ENCODE results near the gene PUDP.
"Not testable (repeated sequence)": the region's sequence is repeated elsewhere in the genome, so short reads cannot be mapped to it uniquely, and the experiment has no call there.

Gene PUDP

DNA sequence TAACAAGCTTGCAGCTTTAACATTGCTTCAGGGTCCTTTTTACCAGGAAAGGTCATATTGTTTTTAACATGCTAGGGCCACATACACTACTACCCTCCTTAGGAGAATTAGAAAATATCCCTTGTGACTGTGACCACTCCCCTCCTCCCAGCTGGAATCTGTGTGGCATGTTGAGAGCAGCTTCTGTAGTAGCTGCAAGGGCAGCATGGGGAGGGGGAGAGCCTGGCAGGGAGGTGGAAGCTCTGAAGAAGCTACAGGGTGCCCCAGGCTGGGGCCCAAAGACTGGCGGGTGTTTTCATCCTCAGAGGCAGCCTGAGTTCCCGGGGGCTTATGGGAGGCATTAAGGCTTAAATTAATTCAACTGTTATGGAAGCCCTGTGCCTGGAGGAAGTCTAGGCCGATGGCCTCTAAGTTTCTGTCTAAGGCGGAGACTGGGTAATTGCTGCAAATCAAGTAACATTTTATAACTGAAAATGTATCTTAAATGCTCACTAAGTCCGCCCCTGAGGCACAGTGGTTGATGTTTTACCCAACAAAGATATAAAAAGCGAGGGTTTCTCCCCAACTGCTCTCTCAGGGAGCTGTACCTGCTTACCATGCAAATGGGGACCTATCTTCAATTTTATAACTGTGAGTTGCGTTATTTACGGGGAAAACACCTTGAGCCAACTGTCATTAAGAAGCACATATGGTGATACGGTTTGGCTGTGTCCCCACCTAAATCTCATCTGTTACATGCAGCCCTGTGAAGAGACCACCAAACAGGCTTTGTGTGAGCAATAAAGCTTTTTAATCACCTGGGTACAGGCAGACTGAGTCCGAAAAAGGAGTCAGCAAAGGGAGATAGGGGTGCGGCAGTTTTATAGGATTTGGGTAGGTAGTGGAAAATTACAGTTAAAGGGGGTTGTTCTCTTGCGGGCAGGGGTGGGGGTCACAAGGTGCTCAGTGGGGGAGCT is 37.8 kb downstream of the PUDP start:
- DNase-seq (ENCODE audit: low read depth in 2 of 2) = no peak

DNA sequence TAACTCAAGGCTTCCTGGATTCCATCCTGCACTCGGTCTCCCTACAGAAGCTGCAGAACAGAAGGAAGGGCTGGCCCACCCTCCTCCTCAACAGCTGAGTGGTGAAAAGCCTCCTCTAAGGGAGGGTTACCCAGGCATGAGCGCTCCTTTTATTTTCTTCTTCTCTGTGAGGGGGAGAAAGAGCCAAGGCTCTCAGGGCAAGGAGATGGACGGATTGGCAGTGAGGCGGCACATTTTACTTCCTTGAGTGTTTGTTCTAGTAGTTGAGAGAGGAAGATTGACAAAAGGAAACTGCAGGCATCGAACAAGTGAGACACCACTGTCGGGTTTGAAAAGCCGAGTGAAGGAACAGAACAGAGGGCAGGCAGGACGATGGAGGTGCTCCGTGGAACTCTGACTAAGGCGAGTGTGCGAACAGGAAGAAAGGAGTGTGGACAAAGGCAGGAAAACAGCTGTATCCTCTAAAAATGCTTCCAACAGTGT is 38.9 kb downstream of the PUDP start:
- DNase-seq (ENCODE audit: low read depth in 2 of 2) = no peak

DNA sequence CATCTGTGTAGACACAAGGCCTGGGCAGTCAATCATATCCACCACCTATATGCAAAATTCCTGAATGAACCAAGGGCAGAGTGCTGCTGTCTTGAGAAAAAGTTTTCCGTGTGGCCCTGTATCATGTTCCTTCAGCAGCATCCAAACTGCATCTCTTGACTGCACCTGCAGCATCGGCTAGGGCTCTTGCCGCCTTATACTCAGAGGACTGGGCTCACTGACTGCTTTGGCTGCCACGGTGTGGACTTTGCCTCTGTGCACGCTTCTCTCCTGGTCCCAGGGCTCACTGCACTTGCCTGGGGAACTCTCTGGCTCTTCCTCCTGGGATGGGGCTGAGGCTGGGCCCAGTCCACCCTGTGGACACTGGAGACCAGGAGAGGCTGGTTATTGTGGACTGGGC is 39.9 kb downstream of the PUDP start:
- DNase-seq (ENCODE audit: low read depth in 2 of 2) = no peak

DNA sequence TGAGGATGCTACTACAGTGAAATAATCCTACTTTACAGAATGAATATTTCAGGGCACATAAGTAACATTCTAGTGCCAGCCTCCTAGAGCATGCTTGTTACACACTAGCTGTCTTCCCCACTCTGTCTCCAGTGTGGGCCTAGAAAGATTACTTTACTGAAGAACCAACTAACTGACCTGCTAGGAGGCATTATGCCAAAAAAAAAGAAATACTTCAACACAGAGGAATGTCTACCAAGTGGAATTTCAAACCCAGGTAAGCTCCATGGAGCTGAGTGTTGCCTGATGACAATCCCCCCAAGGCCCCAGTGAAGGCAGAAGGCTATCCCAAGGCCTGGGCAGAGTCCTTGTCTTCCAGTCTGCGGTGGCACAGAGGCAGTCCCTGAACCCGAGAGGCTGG is 41.3 kb downstream of the PUDP start:
- no peak for DNase-seq (ENCODE audit: low read depth in 2 of 2)

DNA sequence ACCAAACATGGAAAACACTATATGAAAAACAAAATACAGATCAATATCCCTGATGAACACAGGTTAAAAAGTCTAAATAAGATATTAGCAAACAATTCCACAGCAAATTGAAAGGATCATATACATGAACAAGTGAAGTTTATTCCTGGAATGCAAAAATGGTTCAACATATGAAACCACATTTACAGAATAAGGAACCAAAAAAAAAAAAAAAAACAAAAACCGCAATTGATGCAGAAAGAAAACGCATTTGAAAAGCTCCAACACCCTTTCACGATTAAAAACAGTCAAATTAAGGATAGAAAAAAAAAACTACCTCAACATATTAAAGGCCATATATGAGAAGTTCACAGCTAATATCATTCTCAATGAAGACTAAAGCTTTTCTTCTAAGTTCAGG is 45.8 kb downstream of the PUDP start:
- no peak for DNase-seq (ENCODE audit: low read depth in 2 of 2)

DNA sequence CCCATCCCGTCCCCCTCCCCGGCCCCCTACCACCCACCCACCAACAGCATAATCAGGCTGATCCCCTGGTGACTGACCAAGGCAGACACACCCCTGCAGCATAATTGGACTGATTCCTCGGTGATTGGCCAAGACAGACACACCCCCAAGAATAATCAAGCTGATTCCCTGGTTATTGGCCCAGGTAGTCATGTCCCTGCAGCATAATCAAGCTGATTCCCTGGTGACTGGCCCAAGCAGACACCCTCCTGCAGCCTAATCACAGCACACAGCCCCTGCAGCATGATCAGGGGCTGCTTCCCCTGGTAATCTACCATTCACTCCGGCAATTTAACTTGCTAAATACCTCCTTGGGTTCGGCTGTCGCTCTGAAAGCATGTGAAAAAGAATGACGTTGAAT is 47.9 kb downstream of the PUDP start:
- DNase-seq (ENCODE audit: low read depth in 2 of 2) = no peak

DNA sequence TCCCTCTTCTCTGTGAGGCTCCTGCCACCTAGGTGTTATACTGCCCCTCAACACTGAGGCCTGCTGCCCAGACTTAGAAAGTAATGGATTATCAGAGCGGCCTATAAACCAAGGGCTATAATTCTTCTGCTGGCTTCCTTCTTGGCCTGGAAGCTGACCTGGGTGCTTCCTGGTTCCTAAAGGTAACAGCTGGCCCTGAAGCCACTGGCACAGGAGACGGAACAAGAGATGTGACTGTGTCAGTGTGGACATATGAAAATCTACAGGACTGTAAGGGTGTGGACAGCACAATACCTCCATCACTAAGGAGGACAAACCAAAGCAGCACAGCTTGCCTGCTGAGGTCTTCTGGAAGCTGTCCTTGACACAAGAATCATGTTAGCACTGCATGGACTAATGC is 52.3 kb downstream of the PUDP start:
- not testable (repeated sequence) for DNase-seq (ENCODE audit: low read depth in 2 of 2)

DNA sequence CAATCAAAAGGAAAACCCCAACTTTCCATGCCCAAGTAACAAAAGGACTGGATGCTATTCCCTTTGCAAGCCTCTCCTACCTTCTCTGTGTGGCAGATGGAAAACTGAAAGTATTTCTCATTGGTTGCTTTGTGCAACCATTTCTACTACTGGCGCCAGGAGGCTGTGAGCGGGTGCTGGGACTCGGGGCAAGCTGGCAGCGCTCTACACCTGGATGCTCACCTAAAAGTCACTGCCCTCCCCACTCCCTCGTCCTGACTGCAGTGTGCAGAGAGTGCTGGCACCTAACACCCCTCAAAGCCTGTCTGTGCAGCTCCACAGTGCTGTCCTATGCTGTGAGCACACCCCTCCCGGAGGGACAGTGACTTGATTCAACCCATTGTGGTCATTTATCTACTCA is 54.6 kb downstream of the PUDP start:
- DNase-seq (ENCODE audit: low read depth in 2 of 2) = no peak

DNA sequence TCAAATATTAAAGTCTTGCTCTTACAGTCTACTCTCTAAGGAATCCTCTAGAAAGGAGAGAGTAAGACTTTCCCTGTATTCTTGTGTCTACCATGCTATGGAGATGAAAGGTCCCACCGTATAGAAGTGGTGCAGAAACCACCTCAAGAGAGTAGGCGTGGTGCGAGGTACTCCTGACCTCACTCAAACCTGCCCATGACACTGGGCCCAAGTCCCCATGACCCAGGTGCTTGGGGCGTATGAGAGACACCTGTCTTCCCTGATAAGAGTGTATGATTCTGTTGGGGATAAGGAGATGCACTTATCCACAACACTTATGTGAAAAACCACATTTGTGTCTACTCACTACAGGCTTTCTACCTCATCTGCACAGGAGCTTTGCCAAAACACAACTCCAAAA is 55.4 kb downstream of the PUDP start:
- DNase-seq (ENCODE audit: low read depth in 2 of 2) = no peak

DNA sequence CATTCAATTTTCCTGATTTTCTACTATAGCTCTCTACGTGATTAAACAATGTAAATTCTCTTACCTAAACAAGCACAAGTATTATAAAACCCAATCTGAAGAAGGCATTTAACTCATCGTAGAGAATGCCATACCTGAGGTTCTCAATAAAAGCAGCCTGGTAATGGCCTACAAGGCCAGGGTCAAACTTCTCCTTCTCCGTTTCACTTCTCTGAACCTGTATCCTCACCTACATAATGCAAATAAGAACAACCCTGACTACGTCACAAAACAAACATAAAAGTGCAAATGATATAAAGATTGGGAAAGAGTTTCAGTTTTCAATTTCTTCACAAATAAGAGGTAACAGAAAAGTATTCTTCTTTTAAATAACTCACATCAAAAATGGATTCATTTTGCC is 56.0 kb downstream of the PUDP start:
- DNase-seq (ENCODE audit: low read depth in 2 of 2) = no peak

DNA sequence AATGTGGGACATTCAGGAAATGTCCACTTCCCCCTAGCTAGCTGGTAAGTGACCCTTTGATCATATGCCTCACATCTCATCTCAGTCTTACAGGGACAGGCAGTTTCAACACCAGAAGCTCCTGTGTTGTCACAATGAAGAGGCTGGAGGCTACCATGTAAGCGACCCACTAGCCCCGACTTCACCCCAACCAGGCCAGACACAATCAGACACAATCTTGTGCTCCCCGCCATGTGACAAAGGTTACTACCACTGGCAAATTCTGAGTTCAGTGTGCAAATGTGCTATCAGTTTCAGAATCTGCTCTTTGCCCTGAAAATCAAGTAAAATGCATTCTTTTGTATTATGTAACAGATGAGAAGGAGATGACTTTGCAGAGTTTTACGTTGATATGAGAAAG is 57.3 kb downstream of the PUDP start:
- no peak for DNase-seq (ENCODE audit: low read depth in 2 of 2)

DNA sequence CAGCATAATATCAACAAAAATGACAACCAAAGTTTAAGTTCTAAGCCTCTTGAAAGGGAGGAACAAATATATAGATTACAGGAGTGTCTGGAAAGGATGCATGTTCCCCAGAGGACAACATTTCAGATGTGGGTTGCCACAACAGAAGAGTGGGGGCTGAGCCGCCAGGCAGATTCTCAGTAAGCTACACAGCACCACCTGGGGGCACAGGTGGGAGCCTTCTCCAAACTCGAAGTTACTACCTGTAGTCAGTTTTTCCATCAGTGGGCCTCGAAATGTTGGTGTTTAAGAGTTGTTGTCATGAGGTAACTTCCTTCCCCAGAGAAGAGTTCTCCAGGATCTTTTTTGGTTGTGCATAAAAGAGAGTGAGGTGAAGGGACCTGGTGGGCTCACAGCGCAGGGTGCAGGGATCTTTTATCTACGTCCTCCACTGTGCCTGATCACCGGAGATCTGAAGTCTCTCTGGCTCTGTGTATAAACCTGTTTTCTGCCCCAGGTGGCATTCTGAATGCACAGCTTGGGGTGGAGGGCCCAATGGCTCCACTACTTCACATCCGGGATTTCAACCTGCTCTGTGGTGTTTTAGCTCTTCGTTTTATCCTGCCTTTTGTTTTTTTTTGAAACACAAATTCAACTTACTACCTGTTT is 58.9 kb downstream of the PUDP start:
- DNase-seq (ENCODE audit: low read depth in 2 of 2) = no peak

DNA sequence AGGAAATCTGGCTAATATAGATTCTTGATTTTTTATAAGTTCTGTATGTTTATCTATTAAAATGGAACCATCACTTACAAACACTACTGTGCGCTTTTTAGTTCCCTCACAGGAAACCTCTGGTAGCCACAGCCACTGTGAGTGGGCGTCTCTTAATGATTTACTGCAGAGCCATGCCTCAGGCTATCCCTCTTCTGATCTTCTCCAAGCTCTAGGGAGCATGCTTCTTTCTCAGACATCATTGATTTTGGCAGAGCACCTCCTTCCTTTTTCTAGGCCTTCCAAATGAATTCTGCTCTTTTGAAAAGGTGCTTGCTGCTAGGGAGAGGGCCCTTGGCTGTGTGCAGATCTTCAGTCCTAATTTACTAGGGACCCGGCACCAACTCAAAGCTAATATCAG is 61.6 kb downstream of the PUDP start:
- no peak for DNase-seq (ENCODE audit: low read depth in 2 of 2)

DNA sequence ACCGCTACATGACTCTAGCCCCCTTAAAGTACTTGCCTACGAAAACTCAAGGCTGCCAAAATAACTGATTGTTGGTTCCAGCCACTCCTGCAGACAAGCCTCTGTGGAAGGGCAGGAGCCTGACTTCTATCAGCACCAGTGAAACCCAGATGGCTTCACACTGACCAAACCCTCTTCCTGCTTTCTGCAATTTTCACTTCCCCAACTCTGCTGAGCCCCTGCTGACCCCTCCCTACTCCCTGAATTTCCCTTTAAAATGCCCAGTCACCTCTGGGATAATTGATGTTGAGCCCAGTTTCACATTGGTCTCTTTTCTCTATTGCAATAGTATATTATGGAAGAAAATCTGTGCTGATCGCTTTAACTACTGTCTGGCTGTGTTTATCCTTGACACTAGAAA is 62.1 kb downstream of the PUDP start:
- no peak for DNase-seq (ENCODE audit: low read depth in 2 of 2)

DNA sequence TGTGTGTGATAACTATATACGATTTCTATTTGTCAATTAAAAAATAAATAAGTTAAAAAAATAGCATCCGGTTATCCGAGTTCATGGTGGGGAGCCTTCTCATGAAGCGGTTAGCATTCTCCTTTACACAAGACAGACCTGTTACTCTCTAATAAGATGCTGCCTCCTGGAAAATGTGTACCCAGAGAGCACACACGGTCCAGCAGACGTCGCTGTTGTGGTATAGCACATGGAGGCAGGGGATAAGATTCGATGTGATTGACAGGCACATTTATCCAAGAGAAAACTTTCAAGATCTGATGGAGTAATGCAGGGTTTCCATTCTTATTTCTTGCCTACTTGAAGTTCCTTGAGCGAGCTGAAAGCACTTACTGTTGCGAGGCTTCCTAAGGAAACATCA is 63.1 kb downstream of the PUDP start:
- no peak for DNase-seq (ENCODE audit: low read depth in 2 of 2)

DNA sequence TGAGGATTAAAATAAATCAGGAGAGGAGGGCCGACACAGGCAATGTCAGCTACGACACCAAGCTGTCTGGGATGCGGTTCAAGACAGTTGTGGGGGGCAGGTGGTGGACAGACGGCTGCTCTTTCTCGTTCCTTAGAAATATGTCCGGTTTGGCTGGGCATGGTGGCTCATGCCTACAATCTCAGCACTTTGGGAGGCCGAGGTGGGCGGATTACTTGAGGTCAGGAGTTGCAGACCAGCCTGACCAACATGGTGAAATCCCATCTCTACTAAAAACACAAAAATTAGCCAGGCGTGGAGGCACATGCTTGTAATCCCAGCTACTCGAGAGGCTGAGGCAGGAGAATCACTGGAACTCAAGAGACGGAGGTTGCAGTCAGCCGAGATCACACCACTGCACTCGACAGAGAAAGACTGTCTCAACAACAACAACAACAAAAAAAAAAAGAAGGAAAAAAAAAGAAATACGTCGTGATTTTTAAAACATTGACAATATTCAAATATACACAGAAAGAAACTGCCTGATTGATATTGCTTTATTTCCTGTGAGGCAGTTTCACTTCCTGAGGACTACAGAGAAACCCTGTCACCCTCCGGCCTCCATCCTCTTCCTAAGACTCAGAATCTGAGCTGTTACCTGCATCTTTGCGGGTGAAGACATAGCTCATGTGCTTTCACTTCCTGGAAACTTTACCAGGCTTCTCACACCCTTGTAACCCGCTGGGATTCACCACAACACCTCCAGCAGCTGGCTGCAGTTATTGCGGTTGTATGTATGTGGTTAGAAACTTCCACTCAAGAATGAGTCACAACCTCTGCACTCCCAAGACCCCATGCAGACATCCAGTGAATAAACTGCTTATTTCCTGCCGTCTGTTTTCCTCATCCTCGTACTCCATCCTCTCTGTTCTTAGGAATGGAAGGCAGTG is 64.2 kb downstream of the PUDP start:
- peak; percentile 81 to 83 for DNase-seq (ENCODE audit: low read depth in 2 of 2)

DNA sequence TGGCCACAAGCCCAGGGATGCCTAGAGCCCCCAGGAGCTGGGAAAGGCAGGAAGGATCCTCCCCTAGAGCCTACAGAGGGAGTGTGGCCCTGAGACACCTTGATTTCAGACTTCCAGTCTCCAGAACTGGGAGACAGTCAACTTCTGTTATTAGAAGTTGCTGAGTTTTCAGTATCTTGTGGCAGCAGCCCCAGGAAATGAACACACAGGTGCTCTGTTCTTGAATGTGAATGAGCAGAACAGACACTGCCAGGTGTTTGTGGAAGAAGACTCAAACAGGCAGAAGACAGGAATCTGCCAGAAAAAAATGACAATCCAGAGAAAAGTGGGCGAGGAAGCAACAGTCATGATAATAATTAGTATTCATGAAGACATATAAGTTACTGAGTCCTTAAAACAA is 64.9 kb downstream of the PUDP start:
- no peak for DNase-seq (ENCODE audit: low read depth in 2 of 2)

DNA sequence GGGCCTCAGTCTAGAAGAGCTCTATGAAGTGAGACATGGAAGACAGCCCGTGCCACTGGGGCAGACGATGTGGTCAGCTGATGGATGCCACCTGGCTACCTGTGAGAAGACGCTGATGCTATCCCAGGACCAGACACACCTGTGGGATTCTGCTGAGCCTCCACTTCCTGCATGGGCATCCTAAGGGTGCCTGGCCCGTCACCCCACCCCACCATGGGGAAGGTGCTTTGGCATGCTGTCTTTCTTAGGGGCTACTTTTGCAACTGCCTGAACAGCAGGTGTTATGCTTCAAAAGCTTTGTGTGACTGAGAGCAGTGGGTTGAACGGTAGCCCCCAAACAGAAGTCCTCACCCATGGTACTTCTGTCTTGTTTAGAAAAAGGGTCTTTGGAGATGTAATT is 65.4 kb downstream of the PUDP start:
- no peak for DNase-seq (ENCODE audit: low read depth in 2 of 2)

DNA sequence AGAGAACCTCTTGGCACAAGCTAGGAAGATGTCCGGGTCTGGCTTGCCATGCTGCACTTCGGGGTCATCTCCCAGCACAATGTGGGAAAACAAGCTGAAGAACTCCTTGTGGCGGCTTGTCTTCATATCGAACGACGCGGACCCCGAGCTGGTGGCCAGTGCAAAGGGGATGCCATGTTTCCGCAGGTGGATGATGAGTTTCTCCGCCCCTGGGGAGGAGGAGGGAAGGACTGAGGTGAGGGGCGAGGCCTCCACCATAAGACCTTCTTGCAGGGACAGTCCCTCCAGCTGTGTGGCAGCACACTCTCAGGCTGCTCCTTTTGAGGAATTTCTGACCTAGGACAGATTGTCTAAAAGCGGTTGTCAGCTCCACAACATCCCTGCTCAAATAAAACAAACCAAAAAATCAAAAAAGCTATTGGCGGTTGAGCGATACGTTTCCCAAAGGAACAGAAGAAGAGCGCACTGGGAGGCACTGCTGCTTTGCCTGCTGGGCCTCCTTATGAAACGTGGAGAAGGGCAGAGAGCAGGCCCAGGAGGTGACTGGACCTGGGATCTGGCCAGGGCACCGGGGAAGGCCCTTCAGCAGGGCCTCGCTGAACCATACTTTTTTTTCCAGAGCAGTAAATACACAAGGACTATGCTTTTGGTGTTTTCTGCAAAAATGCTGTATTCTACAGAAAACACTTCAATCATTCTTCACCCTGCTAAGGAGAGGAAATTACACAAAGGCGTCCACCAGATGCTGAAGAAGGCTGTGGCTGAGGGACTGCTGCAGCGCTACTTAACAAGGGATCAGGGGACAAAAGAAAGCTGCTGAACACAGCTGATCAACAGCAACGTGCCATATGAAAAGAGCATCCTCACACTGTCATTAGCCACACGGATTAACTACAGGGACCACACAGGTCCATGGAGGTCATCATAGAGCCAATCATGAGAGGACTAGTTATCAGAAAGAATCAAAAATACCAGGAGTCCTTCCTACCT is 70.4 kb downstream of the PUDP start:
- DNase-seq (ENCODE audit: low read depth in 2 of 2) = no peak

DNA sequence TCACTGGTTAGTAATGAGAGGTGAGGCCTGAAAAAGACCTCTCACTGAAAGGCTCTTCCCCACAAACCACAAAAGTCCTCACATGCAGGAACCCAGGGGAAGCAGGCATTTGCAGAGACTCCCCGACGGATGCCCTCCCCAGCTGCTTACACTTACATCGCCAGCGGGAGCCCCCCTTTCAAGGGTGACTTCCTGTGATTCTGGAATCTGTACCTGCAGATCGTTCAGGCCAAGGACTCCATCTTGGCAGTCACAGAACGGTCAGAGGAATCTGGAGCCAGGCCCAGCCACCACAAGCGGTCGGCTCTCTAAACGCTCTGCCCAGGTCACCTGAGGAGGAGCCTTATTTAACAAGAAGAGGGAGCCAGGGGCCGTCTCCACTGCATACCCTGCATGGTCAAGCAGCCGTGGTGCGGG is 71.7 kb downstream of the PUDP start:
- DNase-seq (ENCODE audit: low read depth in 2 of 2) = no peak

DNA sequence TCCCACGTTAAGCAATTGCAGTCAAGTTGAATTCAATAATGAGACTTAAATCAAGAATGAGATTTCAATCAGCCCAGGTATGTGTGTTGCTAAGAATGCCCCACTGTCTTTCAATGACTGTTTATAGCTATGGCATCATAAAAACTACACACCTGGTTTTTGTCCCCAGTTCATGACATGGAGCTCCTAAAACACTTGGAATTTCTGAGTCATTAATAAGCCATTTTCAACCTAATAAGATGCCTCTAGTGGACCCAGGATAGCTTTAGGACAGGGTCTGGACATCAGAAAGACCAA is 73.1 kb downstream of the PUDP start:
- DNase-seq (ENCODE audit: low read depth in 2 of 2) = no peak
